AG04450 (cell line): ENCODE measurements around the gene SERTAD3. TPM values are rescaled to one million over a fixed set of nuclear protein-coding genes. Genes with fewer than 3 reads are reported as not detected.

Experiments
- CTCF ChIA-PET: fragments of 300-600, 350-600 bp; formaldehyde crosslinking; extraction: SDS; loops from one replicate; lab custom pipeline; 2022; ENCODE audit warnings: antibody characterized with exemption, inconsistent platforms; lab: Charles Lee
- POLR2A ChIA-PET: fragments of 350-600 bp; formaldehyde crosslinking; extraction: SDS; loops from one replicate; lab custom pipeline; 2021; ENCODE audit warnings: antibody characterized with exemption, inconsistent platforms; lab: Yijun Ruan, JAX
- DNase-seq: peaks from one replicate; pipeline ENCODE4 v3.0.0-alpha.2; 2011; ENCODE audit warnings: low read depth, low spot score
- H3K27ac ChIP-seq: one replicate; pipeline ENCODE4 v1.5.1; 2012; ENCODE audit warnings: low read depth, low read length, control low read depth
- H3K27me3 ChIP-seq: one replicate; pipeline ENCODE4 v1.6.0; 2012; ENCODE audit warnings: low read length; ENCODE audit not compliant: control insufficient read depth, insufficient read depth
- H3K4me3 ChIP-seq: 2 replicates; pipeline ENCODE4 v1.5.1; 2011; ENCODE audit warnings: mild to moderate bottlenecking, low read depth, low read length, control low read depth
- H3K9me3 ChIP-seq: 2 replicates; pipeline ENCODE4 v1.5.1; 2012; ENCODE audit warnings: low read length; ENCODE audit not compliant: control insufficient read depth, insufficient read depth
- polyA plus RNA-seq: library from polyadenylated mRNA; depleted of rRNA; stranded (reverse); fragments of >200 nt; gene quantifications from 2 replicates; pipeline ENCODE4 v1.2.3, GENCODE V29; 2011
- TF ChIP-seq, protein P1 (sequence below): IDR thresholded peaks from 2 replicates; pipeline ENCODE4 v1.5.1; 2011; ENCODE audit warnings: low read depth, low read length, control low read depth, inconsistent platforms

Gene SERTAD3
- polyA plus RNA-seq, 1 experiment = 16.1 TPM

DNA sequence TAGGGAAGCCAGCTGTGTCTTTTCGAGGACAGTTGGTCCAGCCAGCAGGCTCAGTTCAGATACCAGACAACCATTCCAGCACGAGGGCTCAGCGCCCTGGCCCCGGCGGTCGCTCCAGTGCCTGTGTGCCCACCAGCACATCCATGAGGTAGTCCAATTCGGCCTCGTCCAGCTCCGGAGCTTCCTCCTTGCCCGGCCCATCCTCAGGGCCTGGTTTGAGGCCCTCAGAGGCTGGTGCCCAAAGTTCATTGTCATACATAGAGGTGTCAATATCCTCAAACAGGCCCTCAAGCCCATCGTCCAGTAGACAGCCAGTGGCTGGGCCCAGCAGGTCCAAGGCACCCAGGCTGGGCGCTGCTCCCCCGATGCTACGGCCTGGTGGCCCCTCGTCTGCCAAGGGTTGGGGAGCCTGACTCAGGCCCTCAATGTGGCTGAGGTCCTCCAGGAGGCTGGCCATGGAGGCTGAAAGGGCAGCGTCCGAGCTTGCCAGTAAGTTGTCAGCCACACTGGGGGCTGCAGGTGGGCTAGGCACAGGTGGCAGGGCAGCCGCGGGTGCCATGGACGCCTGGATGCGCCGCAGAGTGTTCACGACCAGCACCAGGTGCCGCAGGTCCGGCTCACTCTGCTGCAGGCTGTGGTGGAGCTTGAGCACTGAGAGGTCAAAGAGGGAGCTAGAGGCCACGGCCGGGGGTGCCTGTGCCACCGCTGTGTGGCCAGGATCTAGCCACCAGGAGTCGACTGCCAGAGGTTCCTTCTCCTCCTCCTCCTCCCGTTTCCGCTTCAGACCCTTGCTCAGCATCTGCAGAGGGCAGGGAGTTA, 21.2 kb downstream of the SERTAD3 start:
- ChIA-PET CTCF (interaction anchor here (0.8 to 2.3 kb wide), 2 partner anchors 42 to 212 kb away, joined by 3 to 7 read pairs; partner anchors contain the start of gene BLVRB), POLR2A (interaction anchor here (1.0 kb wide), 1 partner anchor 13 kb away, joined by 4 read pairs; no protein-coding TSS in a partner anchor)
- TF ChIP-seq, protein P1, sequence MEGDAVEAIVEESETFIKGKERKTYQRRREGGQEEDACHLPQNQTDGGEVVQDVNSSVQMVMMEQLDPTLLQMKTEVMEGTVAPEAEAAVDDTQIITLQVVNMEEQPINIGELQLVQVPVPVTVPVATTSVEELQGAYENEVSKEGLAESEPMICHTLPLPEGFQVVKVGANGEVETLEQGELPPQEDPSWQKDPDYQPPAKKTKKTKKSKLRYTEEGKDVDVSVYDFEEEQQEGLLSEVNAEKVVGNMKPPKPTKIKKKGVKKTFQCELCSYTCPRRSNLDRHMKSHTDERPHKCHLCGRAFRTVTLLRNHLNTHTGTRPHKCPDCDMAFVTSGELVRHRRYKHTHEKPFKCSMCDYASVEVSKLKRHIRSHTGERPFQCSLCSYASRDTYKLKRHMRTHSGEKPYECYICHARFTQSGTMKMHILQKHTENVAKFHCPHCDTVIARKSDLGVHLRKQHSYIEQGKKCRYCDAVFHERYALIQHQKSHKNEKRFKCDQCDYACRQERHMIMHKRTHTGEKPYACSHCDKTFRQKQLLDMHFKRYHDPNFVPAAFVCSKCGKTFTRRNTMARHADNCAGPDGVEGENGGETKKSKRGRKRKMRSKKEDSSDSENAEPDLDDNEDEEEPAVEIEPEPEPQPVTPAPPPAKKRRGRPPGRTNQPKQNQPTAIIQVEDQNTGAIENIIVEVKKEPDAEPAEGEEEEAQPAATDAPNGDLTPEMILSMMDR = no peak
- Histone ChIP-seq H3K27me3 (no peaks in the 10 kb centered on the region), H3K9me3 (peaks cover 3% of the 10 kb centered on the region; the same call in 1 of the 2 replicates), H3K27ac (peak overlapping the region; percentile 21), H3K4me3 (no peak overlapping the region)
- DNase-seq = no peak

DNA sequence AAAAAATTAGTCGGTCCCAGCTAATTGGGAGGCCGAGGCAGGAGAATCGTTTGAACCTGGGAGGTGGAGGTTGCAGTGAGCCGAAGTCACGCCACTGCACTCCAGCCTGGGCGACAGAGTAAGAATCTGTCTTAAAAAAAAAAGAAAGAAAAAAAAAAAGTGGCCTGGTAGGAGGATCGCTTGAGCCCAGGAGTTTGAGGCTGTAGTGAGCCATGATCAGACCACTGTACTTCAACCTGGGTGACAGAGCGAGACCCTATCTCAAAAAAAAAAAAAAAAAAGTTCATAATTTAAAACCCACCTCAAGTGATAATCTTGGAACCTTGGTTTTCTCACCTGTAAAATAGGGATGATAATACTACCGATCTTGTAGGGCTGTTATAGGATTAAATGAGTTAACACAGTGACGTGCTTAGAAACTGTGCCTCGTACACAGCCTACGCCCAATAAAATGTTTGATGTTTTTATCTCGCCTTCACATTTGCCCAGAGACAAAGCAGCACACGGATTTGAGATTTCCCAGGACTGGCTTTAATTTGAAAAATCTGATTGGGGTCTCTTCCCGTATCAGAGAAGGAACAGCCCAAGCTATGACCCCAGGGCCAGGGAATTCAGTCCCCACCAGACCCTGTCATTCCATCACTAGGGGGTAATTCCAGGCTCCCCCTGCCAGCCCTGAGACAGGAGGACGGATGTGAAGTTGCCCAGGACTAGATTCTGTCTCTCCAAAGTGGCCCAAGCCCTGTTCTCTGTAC, 22.0 kb downstream of the SERTAD3 start:
- Histone ChIP-seq H3K4me3 (no peak overlapping the region), H3K27ac (peak overlapping the region; percentile 21), H3K27me3 (no peaks in the 10 kb centered on the region), H3K9me3 (peaks cover 3% of the 10 kb centered on the region; the same call in 1 of the 2 replicates)
- TF ChIP-seq, protein P1 = no peak
- ChIA-PET POLR2A (interaction anchor here (0.6 to 1.7 kb wide), 2 partner anchors 9 to 21 kb away, joined by 4 to 30 read pairs; partner anchors contain the start of gene PRX), CTCF (interaction anchor here (2.3 kb wide), 2 partner anchors 11 to 43 kb away, joined by 7 to 35 read pairs; partner anchors contain the start of gene BLVRB)
- DNase-seq = no peak

DNA sequence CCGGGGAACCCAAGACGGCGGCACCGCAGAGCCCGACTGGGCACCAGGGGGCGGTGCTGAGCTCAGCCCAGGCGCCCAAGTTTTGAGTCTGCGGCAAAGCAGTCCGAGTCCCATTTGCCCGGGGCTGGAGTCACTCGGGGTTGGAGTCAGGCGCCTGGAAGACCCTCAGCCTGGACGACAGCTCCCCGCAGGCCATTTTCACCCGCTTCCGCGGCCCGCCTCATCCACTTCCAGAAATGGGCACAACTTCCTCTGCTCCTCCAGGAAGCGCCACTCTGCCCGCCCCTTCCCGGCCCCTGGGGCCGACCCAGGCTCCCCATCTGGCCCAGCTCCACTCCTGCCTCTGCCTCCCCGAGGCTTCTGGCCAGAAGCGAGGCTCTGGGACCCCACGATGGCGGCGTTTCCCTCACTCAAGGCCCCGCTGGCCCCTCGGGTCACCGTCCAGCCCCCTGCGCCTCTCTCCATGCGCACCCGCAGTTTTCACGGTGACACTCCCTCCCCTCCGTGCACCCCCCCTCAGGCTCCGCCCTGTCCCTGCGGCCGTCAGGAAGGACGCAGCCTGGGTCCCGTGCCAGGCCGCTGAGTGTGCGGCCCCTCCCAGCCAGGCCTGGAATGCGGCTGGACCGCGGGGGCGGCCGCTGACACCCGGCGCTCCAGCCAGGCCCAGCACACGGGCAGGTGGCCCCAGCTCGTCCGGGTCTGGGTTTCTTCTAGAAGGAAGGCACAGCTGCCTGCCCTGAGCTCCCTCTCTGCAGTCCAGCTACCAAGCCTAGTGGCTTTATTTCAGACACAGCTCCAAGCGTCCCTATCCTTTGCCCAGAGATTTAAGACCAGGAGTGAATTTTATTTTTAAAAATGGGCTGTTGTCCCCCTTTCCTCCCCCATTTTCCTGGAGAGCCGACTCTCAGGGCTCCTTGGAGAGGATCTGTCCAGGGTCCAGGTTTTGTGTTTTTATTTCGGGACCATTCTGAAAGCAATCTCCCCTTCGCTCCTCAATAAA, 23.1 kb downstream of the SERTAD3 start:
- TF ChIP-seq, protein P1 = peak; percentile 98
- H3K27ac ChIP-seq = peak overlapping the region; percentile 95
- peaks cover 3% of the 10 kb centered on the region; the same call in 1 of the 2 replicates for H3K9me3 ChIP-seq
- peak; percentile 75 for DNase-seq
- CTCF ChIA-PET = interaction anchor here (0.6 to 2.3 kb wide), 31 partner anchors 10 to 1756 kb away, joined by 3 to 35 read pairs (median 4); partner anchors contain the start of genes BLVRB, C19orf47, LTBP4 and SERTAD3
- no peaks in the 10 kb centered on the region for H3K27me3 ChIP-seq
- POLR2A ChIA-PET = interaction anchor here (0.6 to 1.7 kb wide), 19 partner anchors 8 to 985 kb away, joined by 3 to 30 read pairs (median 4); partner anchors contain the start of genes BLVRB, C19orf47, HNRNPUL1 and PLD3
- peak overlapping the region; percentile 71 for H3K4me3 ChIP-seq

DNA sequence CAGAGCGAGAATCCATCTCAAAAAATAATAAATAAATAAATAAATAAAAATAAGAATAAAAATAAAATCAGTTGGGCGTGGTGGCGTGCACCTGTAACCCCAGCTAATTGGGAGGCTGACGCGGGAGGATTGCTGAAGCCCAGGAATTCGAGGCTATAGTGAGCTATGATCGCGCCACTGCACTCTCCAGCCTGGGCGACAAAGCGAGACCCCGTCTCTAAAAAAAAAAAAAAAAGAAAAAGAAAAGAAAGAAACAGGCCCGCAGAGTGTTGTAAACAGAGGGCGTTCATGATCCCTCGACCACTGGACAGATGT, 23.7 kb downstream of the SERTAD3 start:
- DNase-seq = no peak
- Histone ChIP-seq H3K9me3 (peaks cover 3% of the 10 kb centered on the region; the same call in 1 of the 2 replicates), H3K4me3 (peak overlapping the region; percentile 71), H3K27ac (peak overlapping the region; percentile 95), H3K27me3 (no peaks in the 10 kb centered on the region)
- ChIA-PET CTCF (interaction anchor here (0.6 to 2.3 kb wide), 34 partner anchors 10 to 1755 kb away, joined by 3 to 35 read pairs (median 4); partner anchors contain the start of genes BLVRB, C19orf47, LTBP4 and SERTAD3), POLR2A (interaction anchor here (0.6 to 1.7 kb wide), 16 partner anchors 9 to 843 kb away, joined by 3 to 30 read pairs (median 4); partner anchors contain the start of genes BLVRB, C19orf47, HNRNPUL1 and PLD3)
- TF ChIP-seq, protein P1 = no peak
